Liver (tissue), 3 donors: ENCODE results near the gene LDHB.

ENCODE experiments used
- FOXA1 ChIP-seq: IDR thresholded peaks from 2 replicates; pipeline ENCODE4 v1.6.1; 2016; ENCODE audit warnings: antibody characterized with exemption
- GABPA ChIP-seq, 2 donors: IDR thresholded peaks in 1 of 2; conservative IDR thresholded peaks in 1 of 2; 2 replicates each; pipeline ENCODE4 v1.6.1; 2016; ENCODE audit warnings: antibody characterized with exemption in 2 of 2, mild to moderate bottlenecking in 1 of 2, moderate library complexity in 1 of 2
- HNF4A ChIP-seq, 2 donors: conservative IDR thresholded peaks; 2 replicates each; pipeline ENCODE4 v1.6.1; 2016; ENCODE audit warnings: antibody characterized with exemption in 2 of 2, mild to moderate bottlenecking in 2 of 2
- JUND ChIP-seq, 2 donors: IDR thresholded peaks; 2 replicates each; pipeline ENCODE4 v1.6.1; 2016; ENCODE audit warnings: antibody characterized with exemption in 2 of 2
- NR2F2 ChIP-seq: IDR thresholded peaks from 2 replicates; pipeline ENCODE4 v1.6.1; 2016; ENCODE audit warnings: antibody characterized with exemption
- RAD21 ChIP-seq, 2 donors: IDR thresholded peaks; 2 replicates each; pipeline ENCODE4 v1.6.1; 2016; ENCODE audit warnings: antibody characterized with exemption in 2 of 2, mild to moderate bottlenecking in 2 of 2
- SP1 ChIP-seq: IDR thresholded peaks from 2 replicates; pipeline ENCODE4 v1.6.1; 2018; ENCODE audit warnings: antibody characterized with exemption, mild to moderate bottlenecking
- TAF1 ChIP-seq: conservative IDR thresholded peaks from 2 replicates; pipeline ENCODE4 v1.6.1; 2016; ENCODE audit warnings: antibody characterized with exemption, mild to moderate bottlenecking
- YY1 ChIP-seq: IDR thresholded peaks from 2 replicates; pipeline ENCODE4 v1.6.1; 2016; ENCODE audit warnings: antibody characterized with exemption, mild to moderate bottlenecking
- TF ChIP-seq, protein P1 (sequence below): fragments of 150-350 bp; IDR thresholded peaks from 2 replicates; pipeline ENCODE4 v1.5.1; 2017; ENCODE audit warnings: improper control_type of control experiment, low read depth, low read length; ENCODE audit not compliant: missing input control
- TF ChIP-seq, protein P2 (sequence below): IDR thresholded peaks from 2 replicates; pipeline ENCODE4 v1.6.1; 2016; ENCODE audit warnings: antibody characterized with exemption, mild to moderate bottlenecking
- TF ChIP-seq, protein P3 (sequence below): IDR thresholded peaks from 2 replicates; pipeline ENCODE4 v1.6.1; 2016; ENCODE audit warnings: antibody characterized with exemption
- TF ChIP-seq, protein P4 (sequence below): IDR thresholded peaks from 2 replicates; pipeline ENCODE4 v1.6.1; 2016; ENCODE audit warnings: antibody characterized with exemption
- TF ChIP-seq, protein P5 (sequence below): IDR thresholded peaks from 2 replicates; pipeline ENCODE4 v1.6.1; 2016; ENCODE audit warnings: antibody characterized with exemption
- donor health status: healthy.
- donor health status: healthy.

DNA sequence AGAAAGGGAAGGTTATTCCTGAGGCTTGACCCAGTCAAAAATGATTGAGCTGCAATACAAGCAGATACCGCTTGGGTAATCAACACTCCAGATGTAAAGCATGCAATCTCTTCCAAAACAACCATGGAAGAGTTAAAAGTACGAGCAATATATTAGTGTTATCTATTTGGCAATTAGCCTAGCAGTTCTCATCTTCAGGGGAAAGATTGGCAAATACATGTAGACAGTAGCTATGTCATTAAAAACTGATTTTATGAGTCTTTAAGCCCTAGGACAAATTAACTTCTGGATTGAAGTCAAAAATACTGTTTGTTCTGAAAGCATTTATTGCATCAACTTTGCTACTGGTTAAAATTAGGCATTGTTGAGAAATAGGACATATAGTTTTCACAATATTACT lies 43.7 kb downstream of the LDHB start:
- TF ChIP-seq, protein P1, sequence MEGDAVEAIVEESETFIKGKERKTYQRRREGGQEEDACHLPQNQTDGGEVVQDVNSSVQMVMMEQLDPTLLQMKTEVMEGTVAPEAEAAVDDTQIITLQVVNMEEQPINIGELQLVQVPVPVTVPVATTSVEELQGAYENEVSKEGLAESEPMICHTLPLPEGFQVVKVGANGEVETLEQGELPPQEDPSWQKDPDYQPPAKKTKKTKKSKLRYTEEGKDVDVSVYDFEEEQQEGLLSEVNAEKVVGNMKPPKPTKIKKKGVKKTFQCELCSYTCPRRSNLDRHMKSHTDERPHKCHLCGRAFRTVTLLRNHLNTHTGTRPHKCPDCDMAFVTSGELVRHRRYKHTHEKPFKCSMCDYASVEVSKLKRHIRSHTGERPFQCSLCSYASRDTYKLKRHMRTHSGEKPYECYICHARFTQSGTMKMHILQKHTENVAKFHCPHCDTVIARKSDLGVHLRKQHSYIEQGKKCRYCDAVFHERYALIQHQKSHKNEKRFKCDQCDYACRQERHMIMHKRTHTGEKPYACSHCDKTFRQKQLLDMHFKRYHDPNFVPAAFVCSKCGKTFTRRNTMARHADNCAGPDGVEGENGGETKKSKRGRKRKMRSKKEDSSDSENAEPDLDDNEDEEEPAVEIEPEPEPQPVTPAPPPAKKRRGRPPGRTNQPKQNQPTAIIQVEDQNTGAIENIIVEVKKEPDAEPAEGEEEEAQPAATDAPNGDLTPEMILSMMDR, result peak; percentile 56
- TF ChIP-seq TAF1 (no peak), SP1 (no peak), HNF4A (conservative IDR thresholded peaks at IDR 0.05) (peak; percentile 29 to 38), FOXA1 (no peak), GABPA (IDR thresholded peaks at IDR 0.05 in 1 of 2, conservative IDR thresholded peaks at IDR 0.05 in 1 of 2) (no peak), JUND (IDR thresholded peaks at IDR 0.05) (peak in 1 of 2 donors; percentile 32), NR2F2 (peak; percentile 24), RAD21 (IDR thresholded peaks at IDR 0.05) (peak; percentile 31 to 68), YY1 (peak; percentile 24)
- TF ChIP-seq, protein P2, sequence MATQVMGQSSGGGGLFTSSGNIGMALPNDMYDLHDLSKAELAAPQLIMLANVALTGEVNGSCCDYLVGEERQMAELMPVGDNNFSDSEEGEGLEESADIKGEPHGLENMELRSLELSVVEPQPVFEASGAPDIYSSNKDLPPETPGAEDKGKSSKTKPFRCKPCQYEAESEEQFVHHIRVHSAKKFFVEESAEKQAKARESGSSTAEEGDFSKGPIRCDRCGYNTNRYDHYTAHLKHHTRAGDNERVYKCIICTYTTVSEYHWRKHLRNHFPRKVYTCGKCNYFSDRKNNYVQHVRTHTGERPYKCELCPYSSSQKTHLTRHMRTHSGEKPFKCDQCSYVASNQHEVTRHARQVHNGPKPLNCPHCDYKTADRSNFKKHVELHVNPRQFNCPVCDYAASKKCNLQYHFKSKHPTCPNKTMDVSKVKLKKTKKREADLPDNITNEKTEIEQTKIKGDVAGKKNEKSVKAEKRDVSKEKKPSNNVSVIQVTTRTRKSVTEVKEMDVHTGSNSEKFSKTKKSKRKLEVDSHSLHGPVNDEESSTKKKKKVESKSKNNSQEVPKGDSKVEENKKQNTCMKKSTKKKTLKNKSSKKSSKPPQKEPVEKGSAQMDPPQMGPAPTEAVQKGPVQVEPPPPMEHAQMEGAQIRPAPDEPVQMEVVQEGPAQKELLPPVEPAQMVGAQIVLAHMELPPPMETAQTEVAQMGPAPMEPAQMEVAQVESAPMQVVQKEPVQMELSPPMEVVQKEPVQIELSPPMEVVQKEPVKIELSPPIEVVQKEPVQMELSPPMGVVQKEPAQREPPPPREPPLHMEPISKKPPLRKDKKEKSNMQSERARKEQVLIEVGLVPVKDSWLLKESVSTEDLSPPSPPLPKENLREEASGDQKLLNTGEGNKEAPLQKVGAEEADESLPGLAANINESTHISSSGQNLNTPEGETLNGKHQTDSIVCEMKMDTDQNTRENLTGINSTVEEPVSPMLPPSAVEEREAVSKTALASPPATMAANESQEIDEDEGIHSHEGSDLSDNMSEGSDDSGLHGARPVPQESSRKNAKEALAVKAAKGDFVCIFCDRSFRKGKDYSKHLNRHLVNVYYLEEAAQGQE, result no peak
- TF ChIP-seq, protein P3, sequence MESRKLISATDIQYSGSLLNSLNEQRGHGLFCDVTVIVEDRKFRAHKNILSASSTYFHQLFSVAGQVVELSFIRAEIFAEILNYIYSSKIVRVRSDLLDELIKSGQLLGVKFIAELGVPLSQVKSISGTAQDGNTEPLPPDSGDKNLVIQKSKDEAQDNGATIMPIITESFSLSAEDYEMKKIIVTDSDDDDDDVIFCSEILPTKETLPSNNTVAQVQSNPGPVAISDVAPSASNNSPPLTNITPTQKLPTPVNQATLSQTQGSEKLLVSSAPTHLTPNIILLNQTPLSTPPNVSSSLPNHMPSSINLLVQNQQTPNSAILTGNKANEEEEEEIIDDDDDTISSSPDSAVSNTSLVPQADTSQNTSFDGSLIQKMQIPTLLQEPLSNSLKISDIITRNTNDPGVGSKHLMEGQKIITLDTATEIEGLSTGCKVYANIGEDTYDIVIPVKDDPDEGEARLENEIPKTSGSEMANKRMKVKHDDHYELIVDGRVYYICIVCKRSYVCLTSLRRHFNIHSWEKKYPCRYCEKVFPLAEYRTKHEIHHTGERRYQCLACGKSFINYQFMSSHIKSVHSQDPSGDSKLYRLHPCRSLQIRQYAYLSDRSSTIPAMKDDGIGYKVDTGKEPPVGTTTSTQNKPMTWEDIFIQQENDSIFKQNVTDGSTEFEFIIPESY, result no peak
- TF ChIP-seq, protein P4, sequence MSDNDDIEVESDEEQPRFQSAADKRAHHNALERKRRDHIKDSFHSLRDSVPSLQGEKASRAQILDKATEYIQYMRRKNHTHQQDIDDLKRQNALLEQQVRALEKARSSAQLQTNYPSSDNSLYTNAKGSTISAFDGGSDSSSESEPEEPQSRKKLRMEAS, result no peak
- TF ChIP-seq, protein P5, sequence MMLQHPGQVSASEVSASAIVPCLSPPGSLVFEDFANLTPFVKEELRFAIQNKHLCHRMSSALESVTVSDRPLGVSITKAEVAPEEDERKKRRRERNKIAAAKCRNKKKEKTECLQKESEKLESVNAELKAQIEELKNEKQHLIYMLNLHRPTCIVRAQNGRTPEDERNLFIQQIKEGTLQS, result peak; percentile 65
